B cell (primary cell): ENCODE data around the gene DCDC2B.

Experiments used
- EZH2 ChIP-seq: IDR thresholded peaks from 2 replicates; pipeline ENCODE4 v1.6.1; 2012; ENCODE audit warnings: borderline replicate concordance, low read depth, mild to moderate bottlenecking, moderate library complexity, low read length; ENCODE audit not compliant: insufficient read depth, poor library complexity, severe bottlenecking
- TF ChIP-seq, protein P1 (sequence below): fragments of 200-600 bp; IDR thresholded peaks from one replicate; pipeline ENCODE4 v1.8.0; 2022; ENCODE audit warnings: antibody characterized with exemption, mild to moderate bottlenecking

GRCh38 chr1:32179443-32180185, 29.3 kb upstream of the DCDC2B start, which contains the start of gene TXLNA:
- TF ChIP-seq, protein P1, sequence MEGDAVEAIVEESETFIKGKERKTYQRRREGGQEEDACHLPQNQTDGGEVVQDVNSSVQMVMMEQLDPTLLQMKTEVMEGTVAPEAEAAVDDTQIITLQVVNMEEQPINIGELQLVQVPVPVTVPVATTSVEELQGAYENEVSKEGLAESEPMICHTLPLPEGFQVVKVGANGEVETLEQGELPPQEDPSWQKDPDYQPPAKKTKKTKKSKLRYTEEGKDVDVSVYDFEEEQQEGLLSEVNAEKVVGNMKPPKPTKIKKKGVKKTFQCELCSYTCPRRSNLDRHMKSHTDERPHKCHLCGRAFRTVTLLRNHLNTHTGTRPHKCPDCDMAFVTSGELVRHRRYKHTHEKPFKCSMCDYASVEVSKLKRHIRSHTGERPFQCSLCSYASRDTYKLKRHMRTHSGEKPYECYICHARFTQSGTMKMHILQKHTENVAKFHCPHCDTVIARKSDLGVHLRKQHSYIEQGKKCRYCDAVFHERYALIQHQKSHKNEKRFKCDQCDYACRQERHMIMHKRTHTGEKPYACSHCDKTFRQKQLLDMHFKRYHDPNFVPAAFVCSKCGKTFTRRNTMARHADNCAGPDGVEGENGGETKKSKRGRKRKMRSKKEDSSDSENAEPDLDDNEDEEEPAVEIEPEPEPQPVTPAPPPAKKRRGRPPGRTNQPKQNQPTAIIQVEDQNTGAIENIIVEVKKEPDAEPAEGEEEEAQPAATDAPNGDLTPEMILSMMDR: no peak
- TF ChIP-seq EZH2: no peak
